Stimulated activated CD8-positive, alpha-beta memory T cell treated with anti-CD3 and anti-CD28 coated beads, Interleukin-7, amount 100 ng/mL, for 4 hours (primary cell): ENCODE results near the gene USP31.

Source experiments
- DNase-seq, 2 donors: peaks; one replicate each; pipeline ENCODE4 v3.0.0-alpha.2; 2020; ENCODE audit warnings: low read depth in 2 of 2

USP31 gene, protein sequence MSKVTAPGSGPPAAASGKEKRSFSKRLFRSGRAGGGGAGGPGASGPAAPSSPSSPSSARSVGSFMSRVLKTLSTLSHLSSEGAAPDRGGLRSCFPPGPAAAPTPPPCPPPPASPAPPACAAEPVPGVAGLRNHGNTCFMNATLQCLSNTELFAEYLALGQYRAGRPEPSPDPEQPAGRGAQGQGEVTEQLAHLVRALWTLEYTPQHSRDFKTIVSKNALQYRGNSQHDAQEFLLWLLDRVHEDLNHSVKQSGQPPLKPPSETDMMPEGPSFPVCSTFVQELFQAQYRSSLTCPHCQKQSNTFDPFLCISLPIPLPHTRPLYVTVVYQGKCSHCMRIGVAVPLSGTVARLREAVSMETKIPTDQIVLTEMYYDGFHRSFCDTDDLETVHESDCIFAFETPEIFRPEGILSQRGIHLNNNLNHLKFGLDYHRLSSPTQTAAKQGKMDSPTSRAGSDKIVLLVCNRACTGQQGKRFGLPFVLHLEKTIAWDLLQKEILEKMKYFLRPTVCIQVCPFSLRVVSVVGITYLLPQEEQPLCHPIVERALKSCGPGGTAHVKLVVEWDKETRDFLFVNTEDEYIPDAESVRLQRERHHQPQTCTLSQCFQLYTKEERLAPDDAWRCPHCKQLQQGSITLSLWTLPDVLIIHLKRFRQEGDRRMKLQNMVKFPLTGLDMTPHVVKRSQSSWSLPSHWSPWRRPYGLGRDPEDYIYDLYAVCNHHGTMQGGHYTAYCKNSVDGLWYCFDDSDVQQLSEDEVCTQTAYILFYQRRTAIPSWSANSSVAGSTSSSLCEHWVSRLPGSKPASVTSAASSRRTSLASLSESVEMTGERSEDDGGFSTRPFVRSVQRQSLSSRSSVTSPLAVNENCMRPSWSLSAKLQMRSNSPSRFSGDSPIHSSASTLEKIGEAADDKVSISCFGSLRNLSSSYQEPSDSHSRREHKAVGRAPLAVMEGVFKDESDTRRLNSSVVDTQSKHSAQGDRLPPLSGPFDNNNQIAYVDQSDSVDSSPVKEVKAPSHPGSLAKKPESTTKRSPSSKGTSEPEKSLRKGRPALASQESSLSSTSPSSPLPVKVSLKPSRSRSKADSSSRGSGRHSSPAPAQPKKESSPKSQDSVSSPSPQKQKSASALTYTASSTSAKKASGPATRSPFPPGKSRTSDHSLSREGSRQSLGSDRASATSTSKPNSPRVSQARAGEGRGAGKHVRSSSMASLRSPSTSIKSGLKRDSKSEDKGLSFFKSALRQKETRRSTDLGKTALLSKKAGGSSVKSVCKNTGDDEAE (N-terminal part only)

DNA sequence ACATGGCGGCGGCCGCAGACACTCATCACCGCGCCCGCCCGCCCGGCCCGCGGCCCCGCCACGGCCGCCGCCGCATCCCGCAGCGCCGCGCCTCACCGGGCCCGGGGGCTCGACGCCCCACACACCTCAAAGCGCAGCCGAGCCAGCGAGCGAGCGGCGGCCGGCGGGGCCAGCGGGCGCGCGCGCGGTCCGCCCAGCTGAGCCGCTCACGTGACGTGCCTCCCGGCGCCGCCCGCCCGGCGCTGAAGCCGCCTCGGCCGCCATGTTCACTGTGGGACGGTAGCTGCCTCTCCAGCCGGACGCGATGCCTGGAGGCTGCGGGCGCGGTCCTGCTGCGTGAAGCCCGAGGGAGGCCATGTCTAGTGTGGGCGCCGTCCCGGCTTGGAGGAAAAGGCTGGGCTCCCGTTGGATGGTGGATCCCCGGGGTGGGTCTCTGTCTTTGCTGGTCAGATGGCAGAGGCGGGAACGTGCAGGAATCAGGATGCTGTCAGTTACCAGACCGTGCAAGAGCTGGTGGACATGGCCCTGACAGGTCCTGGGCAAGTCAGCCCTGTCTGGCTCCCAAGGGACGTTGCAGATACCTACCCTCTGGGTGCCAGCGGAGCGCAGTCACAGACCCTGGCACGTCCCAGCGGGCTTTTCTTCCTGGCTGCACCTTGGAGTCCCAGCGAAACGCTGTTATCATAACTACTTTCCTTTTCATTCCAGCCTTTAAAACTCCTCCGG, at the start of gene USP31:
USP31 (minus strand) TSS at position 186 of the 726 bp plus-strand sequence; CDS start at position 4, 182 bp downstream.
- peak; percentile 75 to 88 for DNase-seq

GRCh38 chr16:23196539-23196938, 47.3 kb upstream of the USP31 start:
- no peak for DNase-seq

DNA sequence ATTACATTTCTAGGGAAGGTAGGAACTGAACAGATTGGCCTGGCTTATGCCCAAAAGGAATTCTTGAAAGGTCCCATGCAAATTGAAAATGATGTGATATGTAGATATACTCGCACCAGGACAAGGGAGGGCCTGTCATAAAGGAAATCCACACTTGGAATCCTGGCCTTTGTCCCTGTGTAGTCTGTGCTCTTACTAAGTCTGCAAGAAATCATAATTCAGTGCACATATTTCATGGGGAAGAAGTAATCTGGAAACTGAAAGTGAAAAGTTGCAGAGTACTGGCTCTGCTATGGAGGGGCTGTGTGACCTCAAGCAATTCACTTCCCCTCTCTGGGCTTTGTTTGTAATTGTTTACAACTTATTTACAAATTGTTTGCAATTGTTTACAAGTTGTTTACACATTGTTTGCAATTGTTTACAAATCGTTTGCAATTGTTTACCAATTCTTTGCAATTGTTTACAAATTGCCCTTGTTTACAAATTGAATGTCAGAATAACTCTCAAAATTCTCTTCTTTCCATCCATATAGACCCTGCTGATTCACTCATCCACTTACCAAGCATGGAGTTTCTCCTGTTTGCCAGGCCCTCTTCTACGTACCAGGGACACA, 46.2 kb upstream of the USP31 start:
- no peak for DNase-seq

DNA sequence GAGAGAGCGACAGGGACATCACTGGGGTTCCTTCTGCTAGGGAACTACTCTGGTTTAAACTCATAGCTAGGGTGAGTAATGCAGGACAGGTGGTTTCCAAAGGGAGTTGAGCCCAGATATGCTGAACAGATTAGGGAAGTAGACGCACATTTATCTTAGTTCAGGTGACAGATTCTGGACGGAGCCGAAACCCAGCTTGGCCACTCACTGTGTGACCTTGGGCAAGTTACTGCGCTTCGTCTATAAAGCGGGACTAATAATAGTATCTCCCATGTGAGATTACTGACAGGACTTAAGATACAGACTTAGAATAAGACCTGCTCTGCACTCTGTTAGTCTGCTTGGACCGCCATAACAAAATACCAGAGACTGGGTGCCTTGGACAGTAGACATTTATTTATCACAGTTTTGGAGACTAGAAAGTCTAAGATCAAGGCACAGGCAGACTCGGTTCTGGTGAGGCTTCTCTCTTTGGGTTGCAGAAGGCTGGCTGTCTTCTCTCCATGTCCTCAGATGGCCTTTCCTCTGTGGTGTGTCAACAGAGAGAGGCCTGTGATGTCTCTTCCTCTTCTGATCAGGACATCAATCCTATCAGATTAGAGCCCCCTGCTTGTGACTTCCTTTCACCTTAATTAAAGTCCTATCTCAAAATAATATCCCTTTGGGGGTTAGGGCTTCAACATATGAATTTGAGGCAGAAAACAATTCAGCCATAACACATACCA, 45.4 kb upstream of the USP31 start:
- DNase-seq = no peak

DNA sequence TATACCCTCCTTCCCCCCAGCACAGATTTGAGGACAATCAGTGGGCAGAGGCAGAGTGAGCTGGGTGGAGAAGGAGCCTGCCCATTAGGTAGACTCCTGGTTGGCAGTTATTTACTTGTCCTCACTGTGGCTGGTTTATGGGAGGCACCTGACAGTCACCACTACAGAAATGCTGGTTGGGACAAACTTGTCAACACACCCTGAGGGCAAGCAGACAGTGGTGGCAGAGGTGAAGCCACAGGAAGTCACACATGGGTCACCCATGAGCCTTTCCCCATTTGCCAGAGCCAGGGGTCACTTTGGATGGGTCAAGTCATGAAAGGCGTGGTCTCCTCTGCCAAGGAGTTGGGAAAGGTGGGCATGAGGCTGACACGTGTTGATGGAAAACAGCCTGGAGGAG, 39.7 kb upstream of the USP31 start:
- no peak for DNase-seq

GRCh38 chr16:23187341-23187740, 38.1 kb upstream of the USP31 start:
- no peak for DNase-seq

GRCh38 chr16:23186171-23186570, 36.9 kb upstream of the USP31 start:
- no peak for DNase-seq

- DNase-seq = no peak
These were observed 36.4 kb upstream of the USP31 start for GRCh38 chr16:23185656-23186055.

- no peak for DNase-seq
These were observed 34.3 kb upstream of the USP31 start for GRCh38 chr16:23183543-23183862.

GRCh38 chr16:23182679-23183542, 33.7 kb upstream of the USP31 start, which contains the start of gene SCNN1G:
TSS of gene SCNN1G (plus strand) at chr16:23182745. CDS start at chr16:23186272, 3,527 bp downstream.
- DNase-seq = no peak

- DNase-seq = peak; percentile 16 to 34
These were observed 33.0 kb upstream of the USP31 start for GRCh38 chr16:23182206-23182678.

DNA sequence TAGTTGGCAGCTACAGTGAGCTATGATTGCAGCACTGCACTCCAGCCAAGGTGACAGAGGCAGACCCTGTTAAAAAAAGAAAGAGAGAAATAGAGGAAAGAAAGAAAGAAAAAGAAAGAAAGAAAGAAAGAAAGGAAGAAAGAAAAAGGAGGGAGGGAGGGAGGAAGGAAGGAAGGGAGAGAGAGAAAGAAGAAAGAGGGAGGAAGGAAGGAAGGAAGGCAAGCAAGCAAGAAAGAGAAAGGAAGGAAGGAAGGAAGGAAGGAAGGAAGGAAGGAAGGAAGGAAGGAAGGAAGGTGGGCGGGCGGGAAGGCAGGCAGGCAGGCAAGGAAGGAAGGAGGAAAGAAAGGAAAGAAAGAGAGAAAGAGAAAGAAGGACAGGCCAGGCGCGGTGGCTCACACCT, 32.3 kb upstream of the USP31 start:
- DNase-seq = no peak

GRCh38 chr16:23175651-23176050, 26.4 kb upstream of the USP31 start:
- DNase-seq = no peak

DNA sequence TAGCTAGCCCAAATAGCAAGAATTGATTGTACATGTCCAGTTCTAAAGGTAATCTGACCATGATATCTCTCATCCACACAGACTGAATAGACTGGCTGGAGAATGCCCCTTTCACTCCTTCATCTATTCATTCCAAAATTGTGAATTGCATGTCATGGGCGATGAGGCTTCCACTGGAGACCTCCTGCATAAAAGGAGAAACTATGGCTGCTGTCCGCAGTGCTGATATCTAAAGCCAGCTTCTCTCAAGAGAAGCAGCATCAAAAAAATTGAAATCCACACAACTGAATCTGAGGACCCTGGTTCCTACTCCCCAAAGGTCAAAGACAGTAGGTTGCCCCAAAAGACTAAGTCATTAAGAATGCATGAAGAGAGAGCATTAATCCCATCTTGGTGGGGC, 25.4 kb upstream of the USP31 start:
- no peak for DNase-seq

DNA sequence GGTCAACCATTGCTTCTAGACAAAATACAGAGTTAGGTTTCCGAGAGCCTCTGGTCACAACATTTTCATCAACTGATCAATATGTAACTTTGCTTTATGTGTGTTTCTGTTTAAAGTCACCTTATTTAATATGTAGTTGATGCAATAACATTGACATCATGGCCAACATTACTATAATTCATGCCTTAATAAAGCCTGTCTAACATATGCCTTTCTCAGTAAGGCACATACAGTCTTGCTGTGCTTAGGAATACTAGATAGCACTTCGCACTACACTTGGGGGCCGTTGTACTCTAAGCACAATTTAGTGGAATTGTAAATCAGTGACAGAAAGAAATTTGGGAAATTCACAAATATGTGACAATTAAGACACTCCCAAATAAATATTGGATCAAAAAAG, 23.7 kb upstream of the USP31 start:
- no peak for DNase-seq

DNA sequence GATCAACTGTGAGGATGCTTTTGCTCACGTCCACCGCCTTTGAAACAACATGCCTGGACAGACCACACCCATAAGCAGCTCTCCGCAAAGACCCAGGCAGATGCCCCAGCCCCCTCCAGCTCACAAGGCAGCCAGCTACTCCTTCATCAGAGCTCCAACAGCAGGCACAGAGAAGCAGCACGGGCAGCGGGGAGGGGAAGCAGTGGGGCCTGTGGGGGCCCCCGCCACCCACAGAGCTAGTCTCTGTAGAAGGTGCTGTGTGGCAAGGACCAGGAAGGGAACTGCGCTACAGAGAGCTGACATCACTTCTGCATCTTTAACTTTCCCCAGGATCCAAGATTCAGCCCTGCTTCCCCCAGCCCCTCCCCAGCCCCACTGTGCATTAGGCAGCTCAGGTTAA, 23.3 kb upstream of the USP31 start:
- DNase-seq = no peak

DNA sequence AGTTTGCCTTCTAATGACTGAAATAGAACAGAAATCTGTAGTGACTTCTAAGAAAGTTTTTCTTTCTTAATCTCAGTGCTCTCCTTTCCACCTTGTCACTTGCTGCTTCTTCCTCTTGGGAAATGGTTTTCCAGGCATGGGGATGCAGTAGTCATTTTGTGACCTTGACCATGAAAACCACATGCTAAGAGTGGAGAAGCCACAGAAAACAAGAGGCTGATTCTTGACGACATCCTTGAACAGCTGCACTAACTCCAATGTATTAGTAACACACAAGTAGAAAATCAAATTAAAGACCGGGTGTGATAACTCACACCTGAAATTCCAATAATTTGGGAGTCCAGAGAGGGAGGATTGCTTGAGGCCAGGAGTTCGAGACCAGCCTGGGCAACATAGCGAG, 15.5 kb upstream of the USP31 start:
- no peak for DNase-seq

GRCh38 chr16:23163921-23164320, 14.7 kb upstream of the USP31 start:
- no peak for DNase-seq

DNA sequence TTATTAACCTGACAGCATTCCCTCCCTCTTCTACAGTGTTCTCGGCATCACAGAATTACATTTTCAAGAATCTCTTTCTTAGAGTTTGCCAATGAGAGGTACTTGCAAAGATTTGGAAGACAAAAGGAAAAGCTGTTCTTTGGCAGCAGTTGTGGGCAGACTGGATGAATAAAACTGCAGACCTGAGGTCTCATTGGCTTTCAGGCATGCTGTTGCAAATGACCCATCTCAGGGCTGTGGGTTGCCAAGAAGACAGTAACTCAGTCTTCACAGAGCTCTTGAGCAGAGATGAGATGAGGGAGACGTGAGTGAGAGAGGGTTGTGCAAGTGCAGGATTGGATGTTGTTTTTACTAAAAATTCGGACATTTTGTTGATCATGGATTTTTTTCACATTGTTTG, 11.3 kb upstream of the USP31 start:
- DNase-seq = no peak
